ENCODE data around the gene TEX2.

DNA sequence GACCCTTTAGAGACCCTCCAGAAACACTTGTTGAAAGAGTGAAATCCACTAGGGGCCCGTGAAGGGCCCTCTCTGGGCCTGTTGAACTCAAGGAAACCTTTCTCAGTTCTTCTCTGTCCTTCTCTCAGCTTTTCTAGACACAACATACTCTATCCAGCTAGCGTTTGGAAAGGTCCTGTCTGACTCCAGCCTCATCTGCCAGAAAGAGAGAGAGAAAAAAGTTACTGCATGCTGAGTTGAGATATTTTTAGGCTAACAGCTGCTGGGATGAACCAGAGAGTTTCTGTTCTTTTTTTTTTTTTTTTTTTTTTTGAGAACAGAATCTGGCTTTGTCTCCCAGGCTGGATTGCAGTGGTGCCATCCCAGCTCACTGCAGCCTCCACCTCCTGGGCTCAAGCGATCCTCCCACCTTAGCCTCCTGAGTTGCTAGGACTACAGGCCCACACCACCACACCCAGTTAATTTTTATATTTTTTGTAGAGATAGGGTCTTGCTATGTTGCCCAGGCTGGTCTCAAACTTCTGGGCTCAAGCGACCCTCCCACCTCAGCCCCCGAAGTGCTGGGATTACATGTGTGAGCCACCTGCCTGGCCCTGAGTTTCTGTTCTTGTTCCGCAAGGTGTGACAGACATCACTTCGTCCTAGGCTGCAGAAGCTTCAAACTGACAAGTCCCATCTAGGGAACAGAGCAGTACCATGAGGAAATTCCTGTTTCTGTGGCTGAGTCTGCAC, 14.9 kb upstream of the TEX2 start:
- TF ChIP-seq, protein P1, sequence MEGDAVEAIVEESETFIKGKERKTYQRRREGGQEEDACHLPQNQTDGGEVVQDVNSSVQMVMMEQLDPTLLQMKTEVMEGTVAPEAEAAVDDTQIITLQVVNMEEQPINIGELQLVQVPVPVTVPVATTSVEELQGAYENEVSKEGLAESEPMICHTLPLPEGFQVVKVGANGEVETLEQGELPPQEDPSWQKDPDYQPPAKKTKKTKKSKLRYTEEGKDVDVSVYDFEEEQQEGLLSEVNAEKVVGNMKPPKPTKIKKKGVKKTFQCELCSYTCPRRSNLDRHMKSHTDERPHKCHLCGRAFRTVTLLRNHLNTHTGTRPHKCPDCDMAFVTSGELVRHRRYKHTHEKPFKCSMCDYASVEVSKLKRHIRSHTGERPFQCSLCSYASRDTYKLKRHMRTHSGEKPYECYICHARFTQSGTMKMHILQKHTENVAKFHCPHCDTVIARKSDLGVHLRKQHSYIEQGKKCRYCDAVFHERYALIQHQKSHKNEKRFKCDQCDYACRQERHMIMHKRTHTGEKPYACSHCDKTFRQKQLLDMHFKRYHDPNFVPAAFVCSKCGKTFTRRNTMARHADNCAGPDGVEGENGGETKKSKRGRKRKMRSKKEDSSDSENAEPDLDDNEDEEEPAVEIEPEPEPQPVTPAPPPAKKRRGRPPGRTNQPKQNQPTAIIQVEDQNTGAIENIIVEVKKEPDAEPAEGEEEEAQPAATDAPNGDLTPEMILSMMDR (IDR thresholded peaks at IDR 0.05), result no peak
- TF ChIP-seq POLR2A (IDR thresholded peaks at IDR 0.05), result no peak

All from Peyer's patch (tissue), 4 donors.